Effector CD8-positive, alpha-beta T cell (primary cell): Measurements from ENCODE around the gene C2CD5.
"Not testable (repeated sequence)": the region's sequence is repeated elsewhere in the genome, so short reads cannot be mapped to it uniquely, and the experiment has no call there.

Experiments
- DNase-seq: peaks from one replicate; lab custom pipeline; 2025; lab: John Stamatoyannopoulos, UW
- total RNA-seq, 4 experiments: gene quantifications; one replicate each; lab custom pipeline; 2026; lab: John Stamatoyannopoulos, UW

C2CD5 gene, protein sequence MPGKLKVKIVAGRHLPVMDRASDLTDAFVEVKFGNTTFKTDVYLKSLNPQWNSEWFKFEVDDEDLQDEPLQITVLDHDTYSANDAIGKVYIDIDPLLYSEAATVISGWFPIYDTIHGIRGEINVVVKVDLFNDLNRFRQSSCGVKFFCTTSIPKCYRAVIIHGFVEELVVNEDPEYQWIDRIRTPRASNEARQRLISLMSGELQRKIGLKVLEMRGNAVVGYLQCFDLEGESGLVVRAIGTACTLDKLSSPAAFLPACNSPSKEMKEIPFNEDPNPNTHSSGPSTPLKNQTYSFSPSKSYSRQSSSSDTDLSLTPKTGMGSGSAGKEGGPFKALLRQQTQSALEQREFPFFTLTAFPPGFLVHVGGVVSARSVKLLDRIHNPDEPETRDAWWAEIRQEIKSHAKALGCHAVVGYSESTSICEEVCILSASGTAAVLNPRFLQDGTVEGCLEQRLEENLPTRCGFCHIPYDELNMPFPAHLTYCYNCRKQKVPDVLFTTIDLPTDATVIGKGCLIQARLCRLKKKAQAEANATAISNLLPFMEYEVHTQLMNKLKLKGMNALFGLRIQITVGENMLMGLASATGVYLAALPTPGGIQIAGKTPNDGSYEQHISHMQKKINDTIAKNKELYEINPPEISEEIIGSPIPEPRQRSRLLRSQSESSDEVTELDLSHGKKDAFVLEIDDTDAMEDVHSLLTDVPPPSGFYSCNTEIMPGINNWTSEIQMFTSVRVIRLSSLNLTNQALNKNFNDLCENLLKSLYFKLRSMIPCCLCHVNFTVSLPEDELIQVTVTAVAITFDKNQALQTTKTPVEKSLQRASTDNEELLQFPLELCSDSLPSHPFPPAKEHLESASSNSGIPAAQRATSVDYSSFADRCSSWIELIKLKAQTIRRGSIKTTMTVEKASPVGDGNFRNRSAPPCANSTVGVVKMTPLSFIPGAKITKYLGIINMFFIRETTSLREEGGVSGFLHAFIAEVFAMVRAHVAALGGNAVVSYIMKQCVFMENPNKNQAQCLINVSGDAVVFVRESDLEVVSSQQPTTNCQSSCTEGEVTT
- 30.3 to 64.2 (median 54.6) reads per million in 4 experiments for total RNA-seq

DNA sequence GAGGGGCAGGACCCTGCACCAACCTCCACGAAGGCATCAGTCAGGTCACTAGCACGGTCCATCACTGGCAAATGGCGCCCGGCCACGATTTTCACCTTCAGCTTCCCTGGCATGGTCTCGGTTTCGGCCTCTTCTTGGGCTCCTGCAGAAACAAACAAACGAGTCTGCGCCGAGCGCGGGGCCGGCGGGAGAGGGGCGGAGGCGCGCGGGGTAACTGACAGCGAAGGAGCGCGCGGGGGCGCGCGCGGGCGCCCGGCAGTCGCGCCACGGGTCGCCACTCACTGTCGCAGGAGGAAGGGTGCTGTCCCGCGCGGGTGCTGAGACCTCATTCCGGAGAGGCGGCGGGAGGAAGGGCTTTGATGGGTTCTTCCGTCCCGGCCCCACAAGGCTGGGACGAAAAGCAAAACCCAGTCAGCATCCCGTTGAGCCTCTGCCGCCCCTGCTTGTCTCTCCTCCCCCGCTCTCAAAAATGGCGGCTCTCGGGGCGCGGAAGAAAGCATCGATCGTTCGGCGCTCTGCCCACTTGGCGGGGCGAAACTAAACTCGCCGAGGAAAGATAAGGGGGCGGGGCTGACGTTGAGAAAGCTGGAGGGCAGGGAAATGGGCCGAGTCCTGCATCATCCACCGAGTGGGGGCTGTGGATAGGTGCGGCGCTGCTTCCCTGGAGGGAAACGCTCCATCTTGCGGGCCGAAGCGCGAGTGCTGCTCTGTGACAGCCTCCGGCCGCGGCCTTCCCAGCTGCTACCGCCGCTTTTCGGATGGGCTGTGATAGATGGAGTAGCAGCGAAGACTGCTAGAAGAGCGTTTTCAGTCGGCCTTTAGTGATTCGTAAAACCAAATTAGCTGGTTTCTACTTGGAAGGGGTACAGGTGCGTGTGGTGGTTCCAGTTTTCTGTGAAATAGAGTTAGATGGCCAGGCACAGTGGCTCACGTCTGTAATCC lies at the start of gene C2CD5:
Gene C2CD5 (minus strand): TSS at position 505 of the 942 bp plus-strand sequence. CDS start 392 bp downstream, at position 113.
- DNase-seq = peak; percentile 87

DNA sequence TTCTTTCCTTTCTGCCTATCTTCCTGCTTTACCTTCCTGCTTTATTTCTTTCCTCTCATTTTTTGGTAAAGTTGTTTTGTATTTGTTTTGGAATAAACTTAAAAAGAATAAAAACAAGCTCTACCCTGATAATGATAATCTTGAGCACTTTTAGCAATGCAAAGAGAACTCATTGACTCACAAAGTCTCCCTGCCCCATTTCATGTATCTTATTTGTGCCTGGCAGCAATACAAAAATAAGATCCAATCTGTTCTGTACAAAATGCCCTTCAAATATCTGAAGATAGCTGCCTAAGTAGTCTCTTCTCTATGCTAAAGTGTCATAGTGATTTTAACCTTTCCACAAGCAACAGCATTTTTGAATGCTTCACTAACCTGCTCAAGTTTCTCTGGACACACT lies 49.5 kb upstream of the C2CD5 start:
- no peak for DNase-seq

DNA sequence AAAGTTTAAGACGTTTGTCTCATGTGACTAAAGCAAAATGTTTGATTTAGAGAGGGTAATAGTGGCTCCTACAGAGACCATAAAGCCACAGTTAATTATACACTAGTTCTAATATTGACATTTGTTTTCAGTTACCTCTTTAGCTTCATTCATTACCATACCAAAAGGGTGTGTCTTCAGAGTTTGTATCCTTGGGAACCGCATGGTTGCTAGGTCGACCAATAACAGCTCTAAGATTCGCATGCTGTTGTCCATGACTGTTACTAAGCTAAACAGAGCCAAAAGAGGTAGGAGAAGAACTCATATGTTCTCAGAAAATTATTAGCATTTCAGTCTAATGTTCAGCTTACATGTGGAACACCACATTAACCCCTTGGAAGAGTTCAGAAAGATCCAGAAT lies 44.5 kb upstream of the C2CD5 start:
- no peak for DNase-seq

DNA sequence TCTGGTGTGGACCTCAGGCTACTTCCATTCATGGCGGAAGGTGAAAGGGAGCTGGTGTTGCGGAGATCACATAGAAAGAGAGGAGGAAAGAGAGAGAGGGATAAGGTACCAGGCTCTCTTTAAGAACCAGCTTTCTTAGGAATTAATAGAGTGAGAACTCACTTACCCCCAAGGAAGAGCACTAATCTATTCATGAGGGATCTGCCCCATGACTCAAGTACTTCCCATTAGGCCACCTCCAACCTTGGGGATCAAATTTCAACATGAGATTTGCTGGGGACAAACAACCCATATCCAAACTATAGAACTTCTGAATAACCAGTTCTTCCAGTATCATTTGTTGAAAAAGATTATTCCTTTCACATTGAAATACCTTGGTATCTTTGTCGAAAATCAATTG lies 34.0 kb upstream of the C2CD5 start:
- DNase-seq = no peak

DNA sequence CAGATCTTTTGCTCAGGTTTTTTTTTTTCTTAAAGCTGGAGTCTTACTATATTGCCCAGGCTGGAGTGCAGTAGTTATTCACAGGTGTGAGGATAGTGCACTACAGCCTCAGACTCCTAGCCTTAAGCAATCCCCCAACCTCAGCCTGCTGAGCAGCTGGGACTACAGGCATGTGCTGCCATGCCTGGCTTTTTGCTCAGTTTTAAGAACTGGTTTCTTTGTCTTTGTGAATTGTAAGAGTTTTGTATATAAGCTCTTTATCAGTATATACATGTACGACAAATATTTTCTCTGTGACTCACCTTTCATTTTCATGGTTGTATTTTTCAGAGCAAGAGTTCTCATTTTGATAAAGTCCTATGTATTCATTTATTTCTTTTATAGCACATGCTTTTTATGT lies 33.3 kb upstream of the C2CD5 start:
- no peak for DNase-seq

DNA sequence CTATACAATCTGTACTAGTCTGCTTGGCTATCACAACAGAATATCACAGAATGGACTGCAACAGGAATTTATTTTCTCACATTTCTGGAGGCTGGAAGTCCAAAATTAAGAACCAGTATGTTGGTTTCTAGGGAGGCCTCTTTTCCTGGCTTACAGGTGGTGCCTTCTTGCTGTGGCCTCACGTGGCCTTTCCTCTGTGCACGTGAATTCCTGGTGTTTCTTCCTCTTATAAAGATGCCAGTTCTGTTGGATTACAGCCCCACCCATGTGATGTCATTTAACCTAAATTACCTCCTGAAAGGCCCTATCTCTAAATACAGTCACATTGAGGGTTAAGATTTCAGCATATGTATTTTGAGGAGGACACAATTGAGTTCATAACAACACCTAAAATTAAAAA lies 32.1 kb upstream of the C2CD5 start:
- no peak for DNase-seq

DNA sequence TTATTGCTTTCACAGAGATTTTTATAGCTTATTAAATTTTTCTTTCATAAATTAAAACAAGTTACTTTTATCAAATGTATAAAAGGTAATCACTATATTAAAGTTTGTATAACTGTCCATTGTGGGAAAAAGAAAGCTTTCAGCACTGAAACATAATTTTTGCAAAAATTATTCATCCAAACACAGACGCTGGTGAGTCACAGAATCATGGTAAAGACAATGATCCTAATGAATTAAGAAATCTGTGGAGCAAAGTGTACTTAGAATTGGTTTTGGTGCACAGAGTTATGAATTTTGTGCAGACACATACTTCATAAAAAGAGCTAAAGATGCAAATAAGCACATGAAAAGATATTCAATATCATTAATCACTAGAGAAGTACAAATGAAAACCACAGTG lies 31.7 kb upstream of the C2CD5 start:
- no peak for DNase-seq

DNA sequence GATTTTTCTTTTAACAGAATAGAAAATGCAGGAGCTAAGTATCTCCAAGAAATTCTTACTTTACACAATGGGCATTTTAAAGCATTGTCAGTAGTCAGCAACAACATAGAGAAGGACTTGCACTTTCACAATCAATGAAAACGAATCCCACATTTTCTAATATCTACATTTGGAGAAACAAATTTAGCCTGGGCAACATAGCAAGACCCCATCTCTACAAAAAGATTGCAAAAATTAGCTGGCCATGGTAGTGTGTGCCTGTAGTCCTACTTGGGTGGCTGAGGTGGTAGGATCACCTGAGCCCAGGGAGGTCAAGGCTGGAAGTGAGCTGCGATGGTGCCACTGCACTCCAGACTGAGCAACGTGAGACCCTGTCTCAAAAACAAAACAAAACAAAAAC lies 30.6 kb upstream of the C2CD5 start:
- no peak for DNase-seq

DNA sequence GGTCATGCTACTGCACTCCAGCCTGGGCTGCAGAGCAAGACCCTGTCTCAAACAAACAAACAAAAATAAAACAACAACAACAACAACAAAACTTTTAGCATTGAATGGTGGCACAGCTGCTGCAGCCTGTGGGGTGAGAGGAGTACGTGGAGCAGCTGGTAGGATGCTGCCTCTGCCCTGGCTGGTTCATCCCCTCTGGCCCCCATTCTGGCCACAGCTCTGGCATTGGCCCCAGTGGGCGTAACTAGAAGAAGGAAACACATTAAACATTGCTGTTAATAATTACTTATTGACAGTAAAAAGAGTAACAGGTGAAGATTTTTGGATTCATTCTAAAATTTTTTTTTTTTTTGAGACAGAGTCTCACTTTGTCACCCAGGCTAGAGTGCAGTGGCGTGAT lies 28.8 kb upstream of the C2CD5 start:
- no peak for DNase-seq

DNA sequence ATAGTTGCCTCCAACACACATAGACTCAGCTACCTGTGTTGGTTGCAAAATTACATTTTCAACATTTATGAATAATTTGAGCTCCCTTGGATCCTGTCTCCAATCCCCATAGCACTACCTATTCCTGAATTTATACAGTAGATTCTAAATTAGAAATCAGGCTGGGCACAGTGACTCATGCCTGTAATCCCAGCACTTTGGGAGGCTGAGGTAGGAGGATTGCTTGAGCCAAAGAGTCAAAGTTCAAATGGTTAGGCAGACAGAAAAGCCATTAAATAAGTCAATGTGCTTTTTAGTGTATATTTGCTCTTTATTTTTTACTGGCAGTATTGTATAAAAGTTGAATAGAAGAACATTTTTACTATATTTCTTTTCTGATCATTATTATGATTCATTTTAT lies 24.9 kb upstream of the C2CD5 start:
- no peak for DNase-seq

DNA sequence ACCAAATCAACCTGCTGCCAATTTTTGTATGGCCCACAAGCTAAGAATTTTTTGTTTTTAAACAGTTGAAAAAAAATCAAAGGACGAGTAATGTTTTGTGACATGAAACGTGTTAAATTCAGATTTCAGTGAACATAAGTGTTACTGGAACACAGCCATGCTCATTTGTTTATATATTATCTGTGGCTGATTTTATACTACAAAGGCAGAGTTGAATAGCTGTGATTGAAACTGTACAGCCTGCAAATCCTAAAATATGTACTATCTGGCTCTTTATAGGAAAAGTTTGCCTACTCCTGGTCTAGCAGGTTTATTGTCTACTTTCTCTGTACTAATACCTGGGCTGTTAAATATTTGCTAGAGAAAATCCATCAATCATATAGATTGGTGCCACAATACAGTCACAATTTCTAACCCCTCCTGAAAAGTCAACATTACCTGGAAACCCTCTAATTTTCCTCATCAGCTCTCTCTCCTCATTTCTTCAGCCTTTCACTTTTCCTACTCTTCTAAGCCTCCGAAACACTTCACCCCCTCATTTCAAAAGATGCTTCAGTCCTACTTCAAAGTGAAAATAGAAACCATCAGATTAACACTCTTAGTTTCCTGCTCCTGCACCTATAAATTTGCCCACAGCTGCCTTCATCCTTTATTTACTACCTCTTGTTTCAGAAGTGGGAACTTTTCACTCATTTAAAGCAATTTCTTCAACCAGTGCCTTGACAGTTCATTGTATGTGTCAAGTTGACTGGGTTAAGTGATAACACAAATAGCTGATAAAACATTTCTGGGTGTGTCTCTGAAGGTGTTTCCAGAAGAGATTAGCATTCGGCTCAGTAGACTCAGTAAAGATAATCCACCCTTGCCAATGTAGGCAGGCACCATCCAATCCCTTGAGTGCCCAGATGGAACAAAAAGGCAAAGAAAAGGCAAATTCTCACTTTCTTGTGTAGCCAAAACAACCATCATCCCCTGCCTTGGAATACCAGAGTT lies 18.0 kb upstream of the C2CD5 start:
- DNase-seq = no peak

DNA sequence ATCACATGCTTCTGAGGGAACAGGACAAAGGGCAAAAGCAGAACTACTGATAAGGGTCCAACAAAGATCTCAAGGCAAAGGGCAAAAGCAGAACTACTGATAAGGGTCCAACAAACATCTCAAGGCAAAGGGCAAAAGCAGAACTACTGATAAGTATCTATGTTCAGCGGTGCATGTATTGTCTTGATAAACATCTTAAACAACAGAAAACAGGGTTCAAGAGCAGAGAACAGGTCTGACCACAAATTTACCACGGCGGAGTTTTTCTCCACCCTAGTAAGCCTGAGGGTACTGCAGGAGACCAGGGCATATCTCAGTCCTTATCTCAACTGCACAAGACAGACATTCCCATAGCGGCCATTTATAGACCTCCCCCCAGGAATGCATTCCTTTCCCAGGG lies 10.4 kb upstream of the C2CD5 start:
- not testable (repeated sequence) for DNase-seq

DNA sequence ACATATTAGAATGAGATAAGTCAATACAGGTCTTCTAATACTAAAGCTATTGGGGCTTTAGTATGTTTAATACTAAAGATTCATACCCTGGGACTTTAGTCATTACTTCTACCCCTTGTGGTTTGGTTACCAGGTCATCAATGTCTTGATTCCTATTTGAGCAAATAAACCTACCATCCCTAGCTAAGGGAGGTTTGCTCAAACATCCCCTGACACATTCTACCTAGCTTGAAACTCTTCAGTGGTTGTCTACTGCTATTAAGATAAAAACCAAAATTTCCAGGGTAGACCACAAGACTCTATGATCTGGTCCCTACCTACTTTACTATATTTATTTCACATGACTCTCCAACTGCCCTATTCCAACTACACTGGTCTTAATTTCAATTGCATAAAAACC lies 7.3 kb upstream of the C2CD5 start:
- no peak for DNase-seq

DNA sequence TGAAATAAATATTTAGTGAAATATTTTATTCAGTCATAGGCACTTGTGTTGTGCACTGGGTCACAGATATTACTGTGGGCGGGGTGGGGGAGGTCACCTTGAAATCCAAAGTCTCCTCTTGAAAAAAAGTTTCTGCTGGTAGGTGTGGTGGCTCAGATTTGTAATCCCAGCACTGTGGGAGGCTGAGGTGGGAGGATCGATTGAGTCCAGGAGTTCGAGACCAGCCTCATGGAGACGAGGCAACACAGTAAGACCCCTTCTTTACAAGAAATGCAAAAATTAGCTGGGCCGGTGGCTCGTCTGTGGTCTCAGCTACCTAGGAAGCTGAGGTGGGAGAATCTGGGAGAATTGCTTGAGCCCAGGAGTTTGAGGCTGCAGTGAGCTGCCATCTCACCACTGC lies 913 bp upstream of the C2CD5 start:
- DNase-seq = no peak

DNA sequence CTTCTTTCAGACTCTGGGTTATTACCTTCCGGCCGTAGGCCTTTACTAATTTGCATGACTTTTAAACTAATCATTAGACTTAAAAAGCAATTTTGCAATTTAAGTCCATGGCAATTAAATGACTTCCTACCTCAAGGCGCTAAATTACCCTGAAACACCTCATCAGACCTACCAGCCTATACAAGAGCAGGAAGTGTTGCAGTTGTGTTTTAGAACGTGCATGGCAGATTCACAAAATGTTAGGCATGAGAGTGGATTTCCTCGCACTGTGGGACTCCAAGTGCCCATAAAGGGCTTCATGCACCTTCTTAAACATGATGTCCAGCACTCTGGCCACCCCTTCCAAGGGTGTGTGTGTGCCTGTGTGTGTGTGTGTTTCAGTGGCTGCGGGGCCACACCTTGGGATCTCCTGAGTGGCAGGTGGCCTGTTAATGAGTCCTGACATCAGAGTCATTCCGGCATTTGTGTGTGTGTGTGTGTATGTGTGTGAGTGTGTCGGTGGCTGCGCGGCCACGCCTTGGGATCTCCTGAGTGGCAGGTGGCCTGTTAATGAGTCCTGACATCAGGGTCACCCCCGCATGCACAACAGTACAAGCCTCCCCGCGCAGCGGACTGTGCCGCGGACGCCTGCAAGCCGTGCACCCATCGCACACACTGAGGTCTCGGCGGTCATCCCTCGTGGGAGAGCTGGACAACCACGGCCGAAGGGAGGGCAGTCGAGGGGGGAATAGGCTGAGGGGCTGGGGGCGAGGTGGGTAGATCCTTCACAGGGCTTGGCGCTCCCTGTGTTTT lies 900 bp downstream of the C2CD5 start:
- peak; percentile 27 for DNase-seq

DNA sequence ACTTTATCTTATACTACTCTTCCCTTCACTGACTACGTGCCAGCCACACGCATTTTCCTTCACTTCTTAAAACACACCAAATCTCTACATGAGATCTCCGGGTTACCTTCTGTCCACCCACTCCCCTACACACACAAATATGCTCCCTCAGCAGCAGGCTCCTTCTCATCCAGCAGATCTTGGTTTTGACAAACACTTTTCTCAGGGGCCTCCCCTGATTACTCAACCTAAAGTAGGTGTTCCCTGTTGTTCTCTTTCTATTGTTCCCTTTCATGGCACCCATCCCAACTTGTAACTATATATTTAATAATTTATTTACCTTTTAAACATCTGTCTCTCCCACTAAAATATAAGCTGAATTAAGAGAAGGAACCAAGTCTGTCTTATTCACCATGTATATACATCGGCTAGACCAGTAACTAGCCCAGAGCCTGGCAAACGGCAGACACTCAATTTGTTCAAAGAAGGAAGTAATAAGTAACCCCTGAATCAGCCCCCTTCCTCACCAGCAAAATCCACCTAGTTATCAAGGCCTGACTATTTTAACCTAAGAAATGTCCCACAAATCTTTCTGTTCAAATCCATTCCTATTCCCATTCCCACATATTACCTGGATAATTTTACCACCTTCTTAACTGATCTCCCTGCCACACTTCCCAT lies 2.7 kb downstream of the C2CD5 start:
- DNase-seq = no peak

DNA sequence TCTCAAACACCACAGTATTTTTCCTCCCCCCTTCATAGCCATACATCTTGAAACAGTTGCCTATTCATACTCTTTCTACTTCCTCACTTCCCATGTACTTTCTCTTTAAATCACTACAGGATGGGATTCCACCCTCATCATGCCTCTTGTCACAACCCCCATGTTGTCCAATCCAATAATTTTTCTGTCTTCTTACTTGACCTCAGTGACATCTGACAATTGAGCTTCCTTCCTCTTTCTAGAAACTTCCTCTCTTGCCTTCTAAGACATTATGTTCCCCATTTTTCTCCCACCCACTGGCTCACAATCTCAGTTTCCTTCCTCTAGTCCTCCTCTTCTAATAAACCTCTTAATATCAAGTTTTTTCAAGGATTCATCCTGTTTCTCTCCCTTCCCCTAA lies 5.3 kb downstream of the C2CD5 start:
- DNase-seq = no peak

DNA sequence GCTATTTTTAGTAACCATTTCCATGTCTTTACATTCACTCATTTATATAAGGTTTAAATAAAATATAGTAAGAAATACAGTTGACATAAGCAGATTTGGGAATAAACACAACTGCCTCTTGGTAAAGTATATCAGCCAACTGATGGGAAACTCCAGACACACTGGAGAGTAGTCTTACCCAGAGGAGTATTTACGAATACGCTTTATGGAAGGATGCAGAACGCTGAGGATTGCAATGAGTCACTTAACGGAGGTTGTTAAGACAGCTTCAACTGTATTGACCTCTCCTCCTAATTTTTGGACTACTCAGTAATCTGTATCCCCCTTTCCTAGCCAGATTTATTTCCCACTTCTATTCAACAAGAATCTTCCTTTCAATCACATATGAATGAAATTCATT lies 6.0 kb downstream of the C2CD5 start:
- no peak for DNase-seq

DNA sequence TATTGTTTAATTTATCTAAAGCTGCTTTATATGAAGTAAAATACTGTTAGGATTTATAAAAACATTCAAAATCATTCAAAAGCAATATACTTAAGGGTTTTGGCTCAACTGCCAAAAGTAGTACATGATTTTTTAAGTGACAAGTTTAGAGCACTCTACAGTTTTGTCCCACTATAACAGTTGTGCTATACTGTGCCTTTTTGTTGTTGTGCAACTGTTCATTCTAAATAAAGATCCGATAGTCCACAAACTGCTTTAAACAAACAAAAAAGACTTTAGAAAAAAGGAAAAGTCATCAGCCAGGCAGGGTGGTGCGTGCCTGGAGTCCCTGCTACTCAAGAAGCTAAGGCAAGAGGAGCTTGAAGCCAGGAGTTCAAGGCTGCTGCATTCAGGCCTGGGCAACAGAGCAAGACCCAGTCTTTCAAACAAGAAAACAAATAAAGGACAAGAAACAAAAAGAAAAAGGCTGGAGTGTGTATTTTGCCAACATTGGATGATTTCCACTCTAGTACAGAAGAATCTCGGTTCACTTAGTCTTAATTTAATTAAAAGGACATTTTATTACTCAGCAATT lies 7.3 kb downstream of the C2CD5 start:
- DNase-seq = no peak
